OCI-LY7 (cell line): Measurements from ENCODE around the gene PLEKHH1.

Experiments used
- EZH2phosphoT487 ChIP-seq: fragments of 200-600 bp; sonication (generic); IDR thresholded peaks from 2 replicates; pipeline ENCODE4 v1.6.1; 2018; ENCODE audit warnings: low read depth, borderline replicate concordance, mild to moderate bottlenecking, mixed run types, antibody characterized with exemption, low read length, moderate library complexity, mixed read lengths
- TF ChIP-seq, protein P1 (sequence below): fragments of 200-600 bp; sonication (generic); conservative IDR thresholded peaks from 2 replicates; pipeline ENCODE4 v1.5.1; 2014; ENCODE audit warnings: mild to moderate bottlenecking, antibody characterized with exemption, low read length, moderate library complexity, mixed read lengths

- TF ChIP-seq, protein P1, sequence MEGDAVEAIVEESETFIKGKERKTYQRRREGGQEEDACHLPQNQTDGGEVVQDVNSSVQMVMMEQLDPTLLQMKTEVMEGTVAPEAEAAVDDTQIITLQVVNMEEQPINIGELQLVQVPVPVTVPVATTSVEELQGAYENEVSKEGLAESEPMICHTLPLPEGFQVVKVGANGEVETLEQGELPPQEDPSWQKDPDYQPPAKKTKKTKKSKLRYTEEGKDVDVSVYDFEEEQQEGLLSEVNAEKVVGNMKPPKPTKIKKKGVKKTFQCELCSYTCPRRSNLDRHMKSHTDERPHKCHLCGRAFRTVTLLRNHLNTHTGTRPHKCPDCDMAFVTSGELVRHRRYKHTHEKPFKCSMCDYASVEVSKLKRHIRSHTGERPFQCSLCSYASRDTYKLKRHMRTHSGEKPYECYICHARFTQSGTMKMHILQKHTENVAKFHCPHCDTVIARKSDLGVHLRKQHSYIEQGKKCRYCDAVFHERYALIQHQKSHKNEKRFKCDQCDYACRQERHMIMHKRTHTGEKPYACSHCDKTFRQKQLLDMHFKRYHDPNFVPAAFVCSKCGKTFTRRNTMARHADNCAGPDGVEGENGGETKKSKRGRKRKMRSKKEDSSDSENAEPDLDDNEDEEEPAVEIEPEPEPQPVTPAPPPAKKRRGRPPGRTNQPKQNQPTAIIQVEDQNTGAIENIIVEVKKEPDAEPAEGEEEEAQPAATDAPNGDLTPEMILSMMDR: no peak
- no peak for TF ChIP-seq EZH2phosphoT487
These were observed 76.7 kb downstream of the PLEKHH1 start for GRCh38 chr14:67609642-67610310.
